BJ (cell line): ENCODE results near the gene SYCP1. TPM values are rescaled to one million over a fixed set of nuclear protein-coding genes. Genes with fewer than 3 reads are reported as not detected.

Source experiments
- CTCF ChIA-PET: fragments of 350-600 bp; formaldehyde crosslinking; extraction: SDS; loops from one replicate; lab custom pipeline; 2021; ENCODE audit warnings: antibody characterized with exemption, inconsistent platforms; lab: Yijun Ruan, JAX
- POLR2A ChIA-PET: fragments of 300-600 bp; sonication (Branson Sonifier 250); formaldehyde crosslinking; extraction: SDS; loops from one replicate; lab custom pipeline; 2021; ENCODE audit warnings: antibody characterized with exemption; lab: Charles Lee
- DNase-seq: peaks from one replicate; pipeline ENCODE4 v3.0.0-alpha.2; 2011; ENCODE audit warnings: low read depth
- H3K27me3 ChIP-seq: 2 replicates; pipeline ENCODE4 v1.6.0; 2011; ENCODE audit warnings: low read length; ENCODE audit not compliant: control insufficient read depth, insufficient read depth
- H3K36me3 ChIP-seq: 2 replicates; pipeline ENCODE4 v1.5.1; 2011; ENCODE audit warnings: low read length; ENCODE audit not compliant: control insufficient read depth, insufficient read depth
- H3K4me3 ChIP-seq: 2 replicates; pipeline ENCODE4 v1.5.1; 2011; ENCODE audit warnings: low read depth, mild to moderate bottlenecking, control low read depth, low read length
- CTCF ChIP-seq: IDR thresholded peaks from 2 replicates; pipeline ENCODE4 v1.5.1; 2011; ENCODE audit warnings: low read depth, mild to moderate bottlenecking, control low read depth, inconsistent platforms, low read length, moderate library complexity; ENCODE audit not compliant: insufficient read depth
- polyA plus RNA-seq: library from polyadenylated mRNA; depleted of rRNA; stranded (reverse); fragments of >200 nt; gene quantifications from 2 replicates; pipeline ENCODE4 v1.2.3, GENCODE V29; 2011

SYCP1 gene
- polyA plus RNA-seq, 1 experiment = not detected

GRCh38 chr1:115021145-115021544, 166.5 kb downstream of the SYCP1 start:
- H3K4me3 ChIP-seq = no peak overlapping the region
- no peak for DNase-seq
- ChIA-PET POLR2A (no interaction called here), CTCF (no interaction called here)
- TF ChIP-seq CTCF = no peak
- H3K36me3 ChIP-seq = no peaks in the 10 kb centered on the region
- H3K27me3 ChIP-seq = peaks cover 2% of the 10 kb centered on the region

- ChIA-PET POLR2A (no interaction called here), CTCF (interaction anchor here (1.2 to 1.6 kb wide), 2 partner anchors 11 to 28 kb away, joined by 3 to 4 read pairs; no protein-coding TSS in a partner anchor)
- H3K27me3 ChIP-seq = peaks cover 2% of the 10 kb centered on the region
- no peaks in the 10 kb centered on the region for H3K36me3 ChIP-seq
- no peak for DNase-seq
- no peak for TF ChIP-seq CTCF
- H3K4me3 ChIP-seq = no peak overlapping the region
Measured at GRCh38 chr1:115023593-115023992, 168.9 kb downstream of the SYCP1 start.

- CTCF ChIA-PET = interaction anchor here (1.0 to 1.3 kb wide), 3 partner anchors 22 to 49 kb away, joined by 3 to 4 read pairs (median 3); no protein-coding TSS in a partner anchor
- H3K27me3 ChIP-seq = 0 out of 2 replicates have a peak, but pooled peaks cover 2% of the 10 kb centered on the region
- no peak for DNase-seq
- POLR2A ChIA-PET = no interaction called here
- no peak within 1 kb of the TSS for H3K4me3 ChIP-seq
- no peaks in the 10 kb centered on the region for H3K36me3 ChIP-seq
- TF ChIP-seq CTCF = no peak
Measured at GRCh38 chr1:115029526-115029925, 174.9 kb downstream of the SYCP1 start, which contains the start of gene TSHB. TSHB (plus strand) TSS chr1:115029826; CDS start chr1:115033363, 3,537 bp downstream.

DNA sequence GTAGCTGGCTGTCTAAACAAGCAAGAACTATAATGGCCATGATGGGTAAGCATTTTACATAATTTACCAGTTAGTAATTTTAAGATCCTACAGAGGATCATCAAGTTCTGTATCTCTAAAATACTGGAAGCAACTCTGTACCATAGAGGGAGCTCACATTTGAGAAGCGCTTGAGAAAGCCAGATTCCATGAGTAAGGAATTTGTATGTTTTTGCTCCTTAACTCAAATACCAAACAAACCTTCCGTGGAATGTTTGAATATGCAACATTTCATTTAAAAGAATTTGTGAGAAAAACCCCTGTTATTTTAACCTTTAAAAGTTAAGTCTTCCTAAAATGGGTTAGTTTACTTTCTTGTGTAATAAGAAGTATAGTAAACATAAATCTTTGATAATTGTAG, 176.9 kb downstream of the SYCP1 start:
- H3K4me3 ChIP-seq = no peak overlapping the region
- peaks cover 2% of the 10 kb centered on the region; the same call in 1 of the 2 replicates for H3K27me3 ChIP-seq
- DNase-seq = no peak
- no peaks in the 10 kb centered on the region for H3K36me3 ChIP-seq
- ChIA-PET CTCF (interaction anchor here (1.0 kb wide), 1 partner anchor 10 kb away, joined by 4 read pairs; no protein-coding TSS in a partner anchor), POLR2A (no interaction called here)
- TF ChIP-seq CTCF = no peak

GRCh38 chr1:115035652-115036051, 181.0 kb downstream of the SYCP1 start:
- no peaks in the 10 kb centered on the region for H3K36me3 ChIP-seq
- CTCF ChIA-PET = interaction anchor here (1.0 to 3.0 kb wide), 2 partner anchors 16 to 77 kb away, joined by 3 to 14 read pairs; no protein-coding TSS in a partner anchor
- no peak overlapping the region for H3K4me3 ChIP-seq
- no peak for DNase-seq
- no peaks in the 10 kb centered on the region; the same call in 1 of the 2 replicates for H3K27me3 ChIP-seq
- POLR2A ChIA-PET = no interaction called here
- TF ChIP-seq CTCF = no peak
